T-helper 1 cell (primary cell): Measurements from ENCODE around the gene CALHM3.

Source experiments
- DNase-seq, 5 donors: peaks; one replicate each; pipeline ENCODE4 v3.0.0-alpha.2; 2012 to 2020

The CALHM3 gene

GRCh38 chr10:103472005-103472404, 7.0 kb downstream of the CALHM3 start:
- no peak for DNase-seq

DNA sequence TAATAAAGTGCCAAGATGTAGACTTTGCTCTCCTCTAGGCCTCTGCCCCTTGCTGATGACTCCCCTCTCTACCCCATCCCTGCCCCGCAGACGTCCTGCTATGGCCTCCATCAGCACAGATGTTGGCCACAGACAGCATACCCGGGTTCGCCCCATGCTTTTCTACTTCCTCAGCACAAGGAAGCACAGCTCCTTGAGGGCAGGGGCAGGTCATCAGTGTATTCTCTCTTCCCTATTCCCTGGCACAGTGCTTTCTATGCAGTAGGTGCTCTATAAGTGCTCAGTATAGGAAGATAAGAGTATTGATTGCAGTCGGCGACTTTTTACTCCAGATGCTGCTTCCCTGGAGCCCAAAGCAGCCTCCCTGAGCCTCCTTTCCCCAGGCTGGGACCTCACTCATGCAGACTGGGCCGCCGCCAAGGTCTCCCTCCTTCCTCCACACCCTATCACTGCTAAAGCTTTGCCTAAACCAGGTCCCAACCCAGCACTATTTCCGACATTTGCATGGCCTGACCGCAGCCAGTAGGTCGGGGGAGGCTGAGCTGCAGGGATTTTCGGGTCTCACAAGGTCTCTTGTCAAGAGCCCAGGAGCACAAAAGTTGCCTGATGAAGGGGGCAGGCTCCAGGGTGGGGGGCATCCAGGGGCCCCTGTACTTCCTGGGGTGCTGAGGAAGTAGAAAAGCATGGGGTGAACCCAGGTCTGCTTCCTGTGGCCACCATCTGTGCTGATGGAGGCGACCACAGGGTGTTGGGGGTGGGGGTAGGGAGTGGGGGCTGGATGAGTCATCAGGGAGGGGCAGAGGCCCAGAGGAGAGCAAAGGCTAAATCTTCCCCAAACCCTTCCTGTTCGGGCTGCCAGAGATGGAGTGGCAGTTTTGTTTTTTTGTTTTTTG, 8.0 kb downstream of the CALHM3 start:
- peak; percentile 31 to 94 (median 52) for DNase-seq

DNA sequence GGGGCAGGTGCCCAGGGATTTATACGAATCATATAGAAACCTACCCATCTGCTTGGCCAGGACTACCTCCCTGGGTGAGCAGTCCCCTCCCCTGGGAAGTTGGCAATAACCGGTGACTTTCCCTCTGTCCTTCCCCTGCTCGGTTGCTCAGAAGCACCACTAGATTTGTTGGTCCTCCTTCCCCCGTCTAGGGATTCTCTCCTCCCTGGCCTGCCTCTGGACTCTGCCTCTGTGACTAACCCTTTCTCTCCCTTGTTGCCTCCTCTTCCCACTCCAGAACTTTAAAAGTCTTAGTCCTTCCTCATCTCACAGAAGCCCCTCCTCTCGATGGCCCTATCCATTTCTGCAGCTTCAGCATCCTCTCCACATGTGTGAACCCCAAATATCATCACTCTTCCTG, 9.8 kb downstream of the CALHM3 start:
- DNase-seq: no peak

DNA sequence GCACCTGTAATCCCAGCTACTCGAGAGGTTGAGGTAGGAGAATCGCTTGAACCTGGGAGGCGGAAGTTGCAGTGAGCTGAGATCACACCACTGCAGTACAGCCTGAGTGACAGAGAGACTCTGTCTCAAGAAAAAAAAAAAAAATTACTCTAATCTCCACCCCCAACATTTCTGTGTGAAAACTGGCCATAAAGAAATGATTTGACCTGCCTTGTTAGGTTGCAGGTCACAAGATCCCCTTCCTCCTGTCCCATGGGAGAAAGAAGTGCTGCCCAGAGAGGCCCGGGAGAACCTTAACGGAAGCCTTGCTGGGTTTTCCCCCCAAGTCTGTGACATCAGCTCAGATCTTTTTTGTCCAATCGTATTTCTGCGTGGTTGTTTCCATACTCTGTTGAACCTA, 11.6 kb downstream of the CALHM3 start:
- DNase-seq: no peak

GRCh38 chr10:103466734-103467133, 12.3 kb downstream of the CALHM3 start:
- no peak for DNase-seq

GRCh38 chr10:103465411-103466179, 13.4 kb downstream of the CALHM3 start:
- DNase-seq: no peak

GRCh38 chr10:103463499-103463898, 15.5 kb downstream of the CALHM3 start:
- no peak for DNase-seq

DNA sequence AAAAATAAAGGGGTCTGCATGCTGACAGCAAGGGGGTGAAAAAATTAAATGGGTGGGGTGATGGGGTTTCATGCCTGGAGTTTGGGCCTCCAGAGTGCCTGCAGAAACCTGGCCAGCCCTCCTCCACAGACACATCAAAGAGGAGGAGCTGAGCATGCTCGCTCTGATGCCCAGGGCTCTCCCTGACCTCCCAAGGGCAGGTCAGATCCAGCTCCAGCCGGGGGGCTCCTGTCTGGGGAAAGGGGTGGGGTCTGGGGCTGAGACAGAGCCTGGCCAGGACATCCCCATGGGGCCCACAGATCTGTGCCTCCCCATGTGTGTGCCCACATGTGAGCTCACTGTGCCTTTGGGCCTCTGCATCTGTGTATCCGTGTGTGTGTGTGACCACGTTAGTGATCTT, 19.4 kb downstream of the CALHM3 start:
- no peak for DNase-seq

DNA sequence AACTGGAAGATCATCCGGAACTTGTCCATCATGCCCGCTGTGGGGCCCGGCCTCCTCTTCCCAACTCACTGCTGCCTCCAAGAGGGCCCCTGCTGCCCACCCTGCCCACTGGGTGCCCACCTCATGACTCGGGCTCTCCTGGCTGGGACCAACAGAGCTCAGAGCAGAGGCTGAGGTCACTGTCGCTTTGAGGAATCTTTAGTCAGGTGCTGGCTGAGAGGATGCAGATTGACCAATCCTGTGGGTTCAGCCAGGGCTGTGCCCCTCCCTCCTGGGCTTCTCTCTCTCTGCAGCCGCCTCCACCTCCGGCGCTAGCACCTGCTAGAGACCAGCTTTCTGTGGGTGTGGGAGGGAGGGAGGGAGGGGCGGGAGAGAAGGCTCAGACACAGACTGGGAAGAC, 20.3 kb downstream of the CALHM3 start, which contains the start of gene CALHM1:
Gene CALHM1 (minus strand): TSS at position 181 of the 400 bp plus-strand sequence. CDS start 149 bp downstream, at position 32.
- peak in 1 of 5 donors; percentile 21 for DNase-seq

DNA sequence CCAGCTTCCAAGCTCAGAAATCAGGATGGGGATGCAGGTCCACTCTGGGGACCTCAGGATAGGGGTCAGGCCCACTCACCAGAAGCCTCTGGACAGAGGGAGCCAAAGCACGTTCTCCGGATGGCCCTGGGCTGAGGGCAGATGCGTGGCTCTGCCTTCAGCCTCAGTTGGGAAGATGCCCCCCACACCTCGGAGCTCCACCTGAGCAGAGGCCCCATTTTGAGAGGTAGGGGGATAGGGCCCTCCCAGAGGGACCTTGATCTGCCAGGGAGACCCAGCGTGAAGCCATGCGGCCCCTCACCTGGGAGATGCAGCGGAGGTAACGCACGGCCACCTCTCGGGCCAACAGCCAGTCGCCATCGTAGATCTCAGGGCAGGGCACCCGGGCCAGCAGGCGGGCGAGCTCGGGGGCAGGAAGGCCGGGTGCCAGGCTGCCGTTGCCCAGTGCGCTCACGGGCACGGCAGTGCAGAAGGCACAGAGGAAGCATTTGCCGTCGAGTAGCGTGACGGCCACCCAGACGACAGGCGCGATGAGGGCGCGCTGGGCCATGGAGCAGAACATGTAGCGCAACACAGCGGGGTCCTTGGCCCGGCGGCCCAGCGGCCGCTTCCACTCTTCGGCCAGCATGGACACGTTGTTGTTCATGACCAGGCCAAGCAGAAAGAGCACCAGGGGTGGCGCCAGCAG, 21.0 kb downstream of the CALHM3 start:
- DNase-seq: no peak

DNA sequence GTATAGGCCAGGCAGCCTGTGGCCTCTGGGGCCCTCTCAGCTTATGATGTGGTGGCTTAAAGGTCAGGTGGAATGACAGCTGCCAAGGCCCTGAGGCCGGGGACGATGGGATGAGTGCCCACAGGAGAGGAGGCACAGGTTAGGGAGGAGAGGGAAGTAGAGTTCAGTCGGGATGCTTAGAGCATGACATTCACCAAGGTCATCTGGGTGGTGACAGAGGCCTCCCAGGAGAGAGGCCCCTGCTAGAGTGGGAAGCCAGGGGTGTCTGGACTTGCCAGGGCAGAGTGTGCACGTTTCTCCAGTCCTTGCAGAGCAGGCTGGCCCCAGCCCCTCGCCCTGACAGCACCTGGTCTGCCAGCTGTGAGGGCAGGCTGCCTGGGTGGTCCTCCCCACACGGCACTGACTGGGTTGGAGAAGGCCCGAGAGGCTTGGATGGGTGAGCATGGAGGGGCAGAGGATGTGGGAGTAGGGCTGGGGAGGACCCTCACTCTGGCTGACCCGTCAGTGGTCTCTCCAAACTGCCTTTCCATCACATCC, 21.8 kb downstream of the CALHM3 start:
- DNase-seq: no peak

DNA sequence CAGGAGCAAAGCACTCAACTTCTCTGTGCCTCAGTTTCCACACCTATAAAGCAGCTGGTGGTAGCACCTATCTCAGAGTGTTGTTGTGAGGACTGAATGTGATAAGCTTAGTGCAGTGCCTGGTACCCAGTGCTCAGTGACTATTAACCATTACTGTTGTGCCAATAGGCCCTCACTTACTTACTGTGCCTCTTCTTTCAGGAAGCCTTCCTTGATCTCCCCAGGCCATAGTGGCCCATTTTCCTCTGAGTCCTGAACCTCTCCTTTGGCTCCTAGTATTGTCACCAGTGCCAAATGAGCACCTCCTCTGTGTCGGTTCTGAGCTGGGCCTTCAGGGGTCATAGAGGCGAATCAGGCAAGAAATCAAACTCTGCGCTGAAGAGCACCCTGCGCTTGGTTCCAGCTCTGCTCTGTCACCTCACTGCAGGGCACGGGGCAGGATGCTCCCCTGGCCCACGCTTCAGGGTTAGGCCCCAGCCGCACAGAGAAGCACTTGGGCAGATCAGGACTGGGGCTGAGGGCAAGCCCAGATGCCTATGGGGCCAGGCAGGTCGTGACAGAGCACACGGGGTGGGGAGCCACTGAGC, 22.9 kb downstream of the CALHM3 start:
- DNase-seq: no peak

GRCh38 chr10:103455235-103455634, 23.8 kb downstream of the CALHM3 start:
- DNase-seq: no peak

DNA sequence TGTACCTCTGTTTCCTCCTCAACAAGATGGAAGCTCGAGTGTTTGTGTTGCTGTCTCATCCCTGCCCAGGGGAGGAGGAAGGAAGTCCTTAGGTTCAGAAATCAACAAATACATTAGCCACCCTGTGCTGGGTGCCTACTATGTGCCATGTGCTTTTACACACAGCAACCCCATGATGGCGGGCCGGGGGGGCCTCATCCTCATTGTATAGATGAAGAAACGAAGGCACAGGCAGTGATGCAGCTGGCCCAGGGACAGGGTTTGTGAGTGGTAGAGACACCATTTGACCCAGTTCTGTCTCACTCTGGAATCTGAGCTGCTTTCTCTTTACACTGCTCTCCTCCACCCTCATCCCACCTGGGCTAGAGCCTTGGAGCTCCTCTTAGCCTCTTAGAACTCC, 25.0 kb downstream of the CALHM3 start:
- DNase-seq: no peak

GRCh38 chr10:103452506-103453230, 26.4 kb downstream of the CALHM3 start:
- no peak for DNase-seq

GRCh38 chr10:103451831-103452505, 27.1 kb downstream of the CALHM3 start, which contains the start of gene CALHM2:
TSS of gene CALHM2 (minus strand) at chr10:103452370. CDS start at chr10:103449941, 2,429 bp downstream.
- DNase-seq: peak in 4 of 5 donors; percentile 34 to 57 (median 40)

- peak; percentile 27 to 68 (median 33) for DNase-seq
Observed at GRCh38 chr10:103451091-103451813, 27.8 kb downstream of the CALHM3 start.

GRCh38 chr10:103450201-103450695, 28.8 kb downstream of the CALHM3 start:
- no peak for DNase-seq

DNA sequence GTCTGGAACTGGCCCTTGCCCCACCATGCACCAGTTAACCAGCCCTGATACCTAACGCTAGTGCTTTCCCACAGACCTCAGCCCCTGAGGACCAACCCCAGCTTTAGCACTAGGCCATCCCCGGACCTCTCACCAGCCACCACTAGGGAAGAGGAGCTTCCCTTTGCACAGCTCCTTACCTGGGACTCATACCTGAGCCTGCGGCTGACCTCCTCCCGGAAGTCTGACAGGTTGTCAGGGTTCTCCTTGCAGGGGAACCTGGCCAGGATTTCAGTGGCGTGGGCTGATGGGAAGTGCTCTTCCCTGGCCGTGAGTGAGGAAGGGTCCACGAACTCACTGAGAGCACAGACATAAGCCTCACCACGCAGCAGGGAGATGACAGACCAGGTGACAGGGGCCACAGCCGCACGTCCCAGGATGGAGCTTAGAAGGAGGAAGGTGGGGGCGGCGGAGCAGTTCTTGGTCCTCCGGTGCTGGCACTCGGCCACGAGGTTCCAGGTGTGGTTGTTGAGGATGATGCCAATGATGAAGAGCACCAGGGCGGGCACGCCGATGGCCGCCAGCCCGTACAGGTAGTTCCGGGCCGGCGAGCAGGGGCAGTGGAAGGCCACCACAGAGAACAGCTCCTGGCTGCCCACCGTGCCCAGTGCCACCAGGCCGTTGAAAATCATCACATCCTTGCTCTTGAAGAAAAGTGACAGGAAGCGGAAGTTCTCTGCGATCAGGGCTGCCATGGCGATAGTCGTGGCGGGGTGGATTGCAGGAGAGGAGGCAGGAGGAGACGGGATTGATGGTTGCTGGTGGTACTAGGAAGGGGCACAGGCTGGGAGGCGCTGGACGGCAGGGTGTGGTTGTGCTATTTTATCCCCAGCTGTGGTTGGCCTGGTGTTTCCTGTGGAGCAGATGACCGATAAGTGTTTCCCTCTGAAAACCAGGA, 29.6 kb downstream of the CALHM3 start:
- DNase-seq: no peak
